ENCODE data around the gene ACVR1. TPM values are rescaled to one million over a fixed set of nuclear protein-coding genes. Genes with fewer than 3 reads are reported as not detected.
"Not testable (repeated sequence)": the region's sequence is repeated elsewhere in the genome, so short reads cannot be mapped to it uniquely, and the experiment has no call there.

The ACVR1 gene
- total and polyA plus RNA-seq, 2 donors (not counting 3 experiments of a cell fraction or from before 2014, with no cell fraction given): 24.8 to 33.6 TPM

DNA sequence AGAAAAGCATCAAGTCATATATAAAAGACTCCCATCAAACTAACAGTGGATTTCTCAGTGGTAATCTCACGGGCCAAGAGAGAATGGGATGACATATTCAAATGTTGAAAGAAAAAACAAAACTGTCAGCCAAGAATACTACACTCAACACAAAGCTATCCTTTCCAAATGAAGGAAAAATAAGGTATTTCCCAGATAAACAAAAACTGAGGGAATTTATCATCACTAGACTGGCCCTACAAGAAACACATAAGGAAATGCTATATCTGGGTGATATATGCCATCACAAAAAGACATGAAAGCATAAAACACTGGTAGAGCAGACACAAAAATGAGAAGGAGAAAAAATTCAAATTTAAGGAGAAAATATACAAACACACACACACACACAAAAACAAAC is 118.6 kb downstream of the ACVR1 start:
- Histone ChIP-seq H3K27ac (ENCODE audit: insufficient read depth, low read depth, low read length) (no peak overlapping the region), H3K36me3 (ENCODE audit: control insufficient read depth in 2 of 2, extremely low read depth in 1 of 2, insufficient read depth in 2 of 2, low read length in 2 of 2) (no peaks in the 10 kb centered on the region), H3K4me1 (ENCODE audit: control insufficient read depth, extremely low read depth, insufficient read depth, low read length) (no peaks in the 10 kb centered on the region), H3K4me2 (ENCODE audit: insufficient read depth, low read length) (no peak overlapping the region), H2AFZ (ENCODE audit: low read depth, low read length) (no peak overlapping the region), H3K9me1 (replicated peaks; ENCODE audit: control insufficient read depth, extremely low read depth, insufficient read depth, low read length) (no peaks in the 10 kb centered on the region), H3K79me2 (ENCODE audit: control insufficient read depth, insufficient read depth, low read length) (no peaks in the 10 kb centered on the region), H3K4me3 (replicated peaks in 1 of 3; ENCODE audit: insufficient read depth in 1 of 3, low read depth in 1 of 3, low read length in 3 of 3) (no peak overlapping the region), H3K9ac (replicated peaks; ENCODE audit: extremely low read depth, insufficient read depth, low read length) (no peak overlapping the region), H3K27me3 (ENCODE audit: control insufficient read depth in 2 of 2, insufficient read depth in 2 of 2, low read length in 2 of 2) (no peaks in the 10 kb centered on the region), H4K20me1 (replicated peaks; ENCODE audit: control insufficient read depth, extremely low read depth, insufficient read depth, low read length) (no peaks in the 10 kb centered on the region), H3K9me3 (replicated peaks; ENCODE audit: control insufficient read depth, insufficient read depth, low read length) (no peaks in the 10 kb centered on the region)
- intact Hi-C loops (cut with micrococcal nuclease) (no loop called here), dilution Hi-C loops (cut with MboI; ENCODE audit: extremely low pct_ligation_motif_present, low sequenced_read_pairs) (no loop called here)
- DNase-seq (ENCODE audit: low read depth, low spot score) (no peak), FAIRE-seq (no peak)
- TF ChIP-seq POLR2A (IDR thresholded peaks at IDR 0.05; ENCODE audit: low read depth, low read length) (no peak), FOS (IDR thresholded peaks at IDR 0.05; ENCODE audit: borderline replicate concordance, insufficient read depth, low read length) (no peak), EZH2 (IDR thresholded peaks at IDR 0.05; ENCODE audit: borderline replicate concordance, low read depth, low read length, severe bottlenecking) (no peak), GATA2 (IDR thresholded peaks at IDR 0.05; ENCODE audit: insufficient read depth, insufficient read length, low read depth, low read length) (no peak), JUN (IDR thresholded peaks at IDR 0.05; ENCODE audit: borderline replicate concordance, insufficient read depth, insufficient read length, low read depth) (no peak), POLR2AphosphoS5 (IDR thresholded peaks at IDR 0.05; ENCODE audit: insufficient read depth, low read depth, low read length) (no peak), MYC (IDR thresholded peaks at IDR 0.05; ENCODE audit: low read depth, low read length) (no peak), MAX (IDR thresholded peaks at IDR 0.05; ENCODE audit: insufficient read depth, insufficient read length) (no peak)
- TF ChIP-seq, protein P1, sequence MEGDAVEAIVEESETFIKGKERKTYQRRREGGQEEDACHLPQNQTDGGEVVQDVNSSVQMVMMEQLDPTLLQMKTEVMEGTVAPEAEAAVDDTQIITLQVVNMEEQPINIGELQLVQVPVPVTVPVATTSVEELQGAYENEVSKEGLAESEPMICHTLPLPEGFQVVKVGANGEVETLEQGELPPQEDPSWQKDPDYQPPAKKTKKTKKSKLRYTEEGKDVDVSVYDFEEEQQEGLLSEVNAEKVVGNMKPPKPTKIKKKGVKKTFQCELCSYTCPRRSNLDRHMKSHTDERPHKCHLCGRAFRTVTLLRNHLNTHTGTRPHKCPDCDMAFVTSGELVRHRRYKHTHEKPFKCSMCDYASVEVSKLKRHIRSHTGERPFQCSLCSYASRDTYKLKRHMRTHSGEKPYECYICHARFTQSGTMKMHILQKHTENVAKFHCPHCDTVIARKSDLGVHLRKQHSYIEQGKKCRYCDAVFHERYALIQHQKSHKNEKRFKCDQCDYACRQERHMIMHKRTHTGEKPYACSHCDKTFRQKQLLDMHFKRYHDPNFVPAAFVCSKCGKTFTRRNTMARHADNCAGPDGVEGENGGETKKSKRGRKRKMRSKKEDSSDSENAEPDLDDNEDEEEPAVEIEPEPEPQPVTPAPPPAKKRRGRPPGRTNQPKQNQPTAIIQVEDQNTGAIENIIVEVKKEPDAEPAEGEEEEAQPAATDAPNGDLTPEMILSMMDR (IDR thresholded peaks at IDR 0.05; ENCODE audit: extremely low read depth in 1 of 2, insufficient read depth in 1 of 2, low read depth in 1 of 2, low read length in 2 of 2): no peak
- no TSS peak for BruUV-seq (replicated peaks)
- POLR2A ChIA-PET: no interaction called here
- CTCF ChIA-PET: no interaction called here

GRCh38 chr2:157756447-157756846 is 119.7 kb downstream of the ACVR1 start:
- H3K4me1 ChIP-seq (ENCODE audit: control insufficient read depth, extremely low read depth, insufficient read depth, low read length); H3K4me3 ChIP-seq (replicated peaks in 1 of 3; ENCODE audit: insufficient read depth in 1 of 3, low read depth in 1 of 3, low read length in 3 of 3); H3K9me3 ChIP-seq (replicated peaks; ENCODE audit: control insufficient read depth, insufficient read depth, low read length); POLR2A ChIA-PET; H3K9me1 ChIP-seq (replicated peaks; ENCODE audit: control insufficient read depth, extremely low read depth, insufficient read depth, low read length); BruUV-seq (replicated peaks); H4K20me1 ChIP-seq (replicated peaks; ENCODE audit: control insufficient read depth, extremely low read depth, insufficient read depth, low read length); H2AFZ ChIP-seq (ENCODE audit: low read depth, low read length); H3K4me2 ChIP-seq (ENCODE audit: insufficient read depth, low read length); FAIRE-seq; H3K27me3 ChIP-seq (ENCODE audit: control insufficient read depth in 2 of 2, insufficient read depth in 2 of 2, low read length in 2 of 2); dilution Hi-C loops (cut with MboI; ENCODE audit: extremely low pct_ligation_motif_present, low sequenced_read_pairs); DNase-seq (ENCODE audit: low read depth, low spot score); H3K79me2 ChIP-seq (ENCODE audit: control insufficient read depth, insufficient read depth, low read length); H3K36me3 ChIP-seq (ENCODE audit: control insufficient read depth in 2 of 2, extremely low read depth in 1 of 2, insufficient read depth in 2 of 2, low read length in 2 of 2); H3K27ac ChIP-seq (ENCODE audit: insufficient read depth, low read depth, low read length); CTCF ChIA-PET; intact Hi-C loops (cut with micrococcal nuclease); H3K9ac ChIP-seq (replicated peaks; ENCODE audit: extremely low read depth, insufficient read depth, low read length): not testable (repeated sequence)

Measured in endothelial cell of umbilical vein (primary cell).